HepG2 (cell line): ENCODE measurements around the gene GRM4. TPM values are rescaled to one million over a fixed set of nuclear protein-coding genes. Genes with fewer than 3 reads are reported as not detected.

Source experiments
- ATAC-seq: fragments of 200-7000 bp; cut with Tn5 transposase; 3 replicates; pipeline ENCODE4 v1.9.1; 2020; ENCODE audit warnings: mild to moderate bottlenecking, moderate library complexity
- BruUV-seq: library from RNA; stranded (reverse); fragments of 400-500 nt; replicated peaks from 2 replicates; lab custom pipeline; 2021; lab: Mats Ljungman, UMichigan
- CTCF ChIA-PET: fragments of 300-600 bp; formaldehyde crosslinking; extraction: SDS; loops from one replicate; lab custom pipeline; 2021; ENCODE audit warnings: low total read pairs, inconsistent platforms, low intra/inter-chr PET ratio; lab: Yijun Ruan, JAX
- POLR2A ChIA-PET: fragments of 350-600 bp; sonication (Branson Sonifier 250); formaldehyde crosslinking; loops from one replicate; lab custom pipeline; 2020; ENCODE audit warnings: antibody characterized with exemption, inconsistent platforms; lab: Yijun Ruan, JAX
- DNase-seq: peaks from one replicate; pipeline ENCODE4 v3.0.0-alpha.2; 2015; ENCODE audit warnings: low spot score
- FAIRE-seq: peaks from 3 replicates; lab custom pipeline; 2011; peaks lifted over from hg19 to GRCh38; lab: Jason Lieb, UNC
- H2AFZ ChIP-seq: one replicate; pipeline ENCODE4 v1.6.1; 2011; ENCODE audit warnings: low read length, inconsistent platforms
- H3K27ac ChIP-seq: fragments of 300-600 bp; 3 replicates; pipeline ENCODE4 v1.8.0; 2011; ENCODE audit warnings: mixed run types, mild to moderate bottlenecking, mixed read lengths, low read length, inconsistent platforms; ENCODE audit not compliant: insufficient read depth; ENCODE audit errors: extremely low read length
- H3K27me3 ChIP-seq, 2 experiments: fragments of 200-600 bp in 1 of 2; 2 replicates in 1 of 2; 3 replicates in 1 of 2; pipeline versions ENCODE4 v1.6.0 to v1.8.0; 2011; ENCODE audit warnings: low read length in 2 of 2, mild to moderate bottlenecking in 2 of 2, moderate library complexity in 2 of 2, inconsistent platforms in 1 of 2; ENCODE audit not compliant: insufficient read depth in 2 of 2, control insufficient read depth in 1 of 2
- H3K36me3 ChIP-seq, 2 experiments: fragments of 200-600 bp in 1 of 2; replicated peaks in 1 of 2; 2 replicates in 1 of 2; 3 replicates in 1 of 2; pipeline versions ENCODE4 v1.5.1 to v1.8.0; 2011; ENCODE audit warnings: low read length in 2 of 2, inconsistent platforms in 1 of 2; ENCODE audit not compliant: insufficient read depth in 2 of 2, control insufficient read depth in 1 of 2
- H3K4me1 ChIP-seq: 2 replicates; pipeline ENCODE4 v1.5.1; 2012; ENCODE audit warnings: low read length, inconsistent platforms; ENCODE audit not compliant: insufficient read depth
- H3K4me2 ChIP-seq: 2 replicates; pipeline ENCODE4 v1.6.0; 2011; ENCODE audit warnings: low read depth, low read length, inconsistent platforms
- H3K4me3 ChIP-seq, 3 experiments: fragments of 200-600 bp in 1 of 3; sonication (generic), shearing (Covaris generic) in 1 of 3; replicated peaks in 1 of 3; 2 replicates each; pipeline ENCODE4 v1.5.1; 2011 to 2016; ENCODE audit warnings: low read length in 3 of 3, inconsistent platforms in 2 of 3, low read depth in 2 of 3, mild to moderate bottlenecking in 2 of 3, control low read depth in 1 of 3, mixed read lengths in 1 of 3; ENCODE audit not compliant: insufficient read depth in 1 of 3
- H3K79me2 ChIP-seq: one replicate; pipeline ENCODE4 v1.6.1; 2011; ENCODE audit warnings: low read length, inconsistent platforms; ENCODE audit not compliant: insufficient read depth
- H3K9ac ChIP-seq: 2 replicates; pipeline ENCODE4 v1.6.0; 2011; ENCODE audit warnings: mild to moderate bottlenecking, low read depth, low read length, inconsistent platforms; ENCODE audit not compliant: insufficient read depth
- H3K9me3 ChIP-seq: 2 replicates; pipeline ENCODE4 v1.5.1; 2012; ENCODE audit warnings: mild to moderate bottlenecking, low read length
- H4K20me1 ChIP-seq: 2 replicates; pipeline ENCODE4 v1.6.0; 2011; ENCODE audit warnings: inconsistent platforms, mild to moderate bottlenecking, low read length, moderate library complexity; ENCODE audit not compliant: insufficient read depth
- CAMTA2 ChIP-seq: sonication (generic); formaldehyde crosslinking; IDR thresholded peaks from 2 replicates; pipeline ENCODE4 v1.4.0; 2020; ENCODE audit warnings: mild to moderate bottlenecking, missing genetic modification reagents, borderline replicate concordance
- DBP ChIP-seq: sonication (generic); formaldehyde crosslinking; IDR thresholded peaks from 2 replicates; pipeline ENCODE4 v1.4.0; 2020; ENCODE audit warnings: missing genetic modification reagents; ENCODE audit errors: not compliant biosample characterization
- MNT ChIP-seq: fragments of 450-650 bp; IDR thresholded peaks from 2 replicates; pipeline ENCODE4 v1.6.1; 2016
- PAXIP1 ChIP-seq: sonication (generic); formaldehyde crosslinking; conservative IDR thresholded peaks from 2 replicates; pipeline ENCODE4 v1.4.0; 2020; ENCODE audit warnings: mild to moderate bottlenecking, missing genetic modification reagents, moderate library complexity
- PLRG1 ChIP-seq: fragments of 450-650 bp; conservative IDR thresholded peaks from 2 replicates; pipeline ENCODE4 v1.6.1; 2016
- ZBTB7B ChIP-seq: sonication (generic); formaldehyde crosslinking; IDR thresholded peaks from 2 replicates; pipeline ENCODE4 v1.4.0; 2020; ENCODE audit warnings: missing genetic modification reagents
- ZMAT3 ChIP-seq: sonication (generic); formaldehyde crosslinking; conservative IDR thresholded peaks from 2 replicates; pipeline ENCODE4 v1.7.0; 2021; ENCODE audit warnings: missing genetic modification reagents
- ZNF326 ChIP-seq: sonication (generic); formaldehyde crosslinking; IDR thresholded peaks from 2 replicates; pipeline ENCODE4 v1.4.0; 2020; ENCODE audit warnings: missing genetic modification reagents, borderline replicate concordance
- ZNF597 ChIP-seq: sonication (generic); formaldehyde crosslinking; IDR thresholded peaks from 2 replicates; pipeline ENCODE4 v1.5.0; 2020; ENCODE audit warnings: missing genetic modification reagents
- ZNF75D ChIP-seq: sonication (generic); formaldehyde crosslinking; IDR thresholded peaks from 2 replicates; pipeline ENCODE4 v1.8.1; 2023; ENCODE audit warnings: missing genetic modification reagents, mild to moderate bottlenecking, borderline replicate concordance
- WGBS: methylation state at CpG from one replicate; pipeline ENCODE4 v1.1.6; 2017; ENCODE audit warnings: low lambda C conversion rate; 5-methylcytosine and 5-hydroxymethylcytosine counted together
- in situ Hi-C: cut with HindIII; loops from 2 replicates; pipeline ENCODE4 v1.10.0; 2017; ENCODE audit warnings: low pct_unique_long_range_greater_than_20kb; ENCODE audit not compliant: extremely low pct_ligation_motif_present
- intact Hi-C: fragments of 100-400 bp; cut with micrococcal nuclease; formaldehyde crosslinking; loops from one replicate; pipeline ENCODE4 v1.10.0; 2022; ENCODE audit not compliant: unreplicated experiment
- polyA plus RNA-seq, 8 experiments: library from polyadenylated mRNA; depleted of rRNA in 3 of 8; stranded (reverse) in 7 of 8; unstranded in 1 of 8; fragments of >200 nt; fragmentation: Illumina TruSeq in 4 of 8; extraction: Trizol in 4 of 8; gene quantifications; 2 replicates each; pipeline versions ENCODE4 v1.2.1 to v1.2.3, GENCODE V29; 2011 to 2016; ENCODE audit warnings: low read depth in 4 of 8, missing spikeins in 1 of 8, mixed read lengths in 1 of 8; ENCODE audit not compliant: insufficient read depth in 1 of 8
- total RNA-seq, 5 experiments: library from RNA; depleted of rRNA; stranded (reverse); fragments of >200 nt; fragmentation: Illumina TruSeq; extraction: Trizol; gene quantifications; 2 replicates each; pipeline ENCODE4 v1.2.3, GENCODE V29; 2016; ENCODE audit warnings: low read depth in 1 of 5
- TF ChIP-seq, protein P1 (sequence below): sonication (generic); formaldehyde crosslinking; IDR thresholded peaks from 2 replicates; pipeline ENCODE4 v1.5.1; 2020; ENCODE audit warnings: missing genetic modification reagents, mild to moderate bottlenecking, borderline replicate concordance
- TF ChIP-seq, protein P2 (sequence below): IDR thresholded peaks from 2 replicates; pipeline ENCODE4 v1.6.1; 2018; ENCODE audit warnings: missing genetic modification reagents

The GRM4 gene
- total and polyA plus RNA-seq, 2 of the 13 experiments (the other 11 are each of a cell fraction or from before 2014, with no cell fraction given), result not detected

DNA sequence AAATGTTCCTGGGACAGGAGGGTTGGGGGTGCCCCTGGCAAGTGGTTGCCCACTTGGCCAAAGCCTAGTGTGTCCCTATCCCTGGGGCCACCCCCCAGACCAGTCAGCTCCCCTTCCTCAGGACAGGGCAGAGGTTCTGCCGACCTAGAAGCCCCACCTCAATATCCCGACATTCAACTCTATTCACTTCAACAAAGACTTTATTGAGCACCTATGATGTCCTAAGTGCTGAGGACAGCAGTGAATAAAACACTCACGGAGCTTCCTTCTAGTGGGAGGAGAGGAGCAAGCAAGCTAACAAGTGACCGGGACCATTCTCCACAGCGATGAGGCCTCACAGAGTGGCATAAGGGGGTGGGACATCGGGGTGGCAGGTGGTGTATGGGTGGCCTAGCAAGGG is 52.7 kb downstream of the GRM4 start (continued):
- TF ChIP-seq ZNF597 (CRISPR knock-in tag), result no peak
- TF ChIP-seq, protein P1, sequence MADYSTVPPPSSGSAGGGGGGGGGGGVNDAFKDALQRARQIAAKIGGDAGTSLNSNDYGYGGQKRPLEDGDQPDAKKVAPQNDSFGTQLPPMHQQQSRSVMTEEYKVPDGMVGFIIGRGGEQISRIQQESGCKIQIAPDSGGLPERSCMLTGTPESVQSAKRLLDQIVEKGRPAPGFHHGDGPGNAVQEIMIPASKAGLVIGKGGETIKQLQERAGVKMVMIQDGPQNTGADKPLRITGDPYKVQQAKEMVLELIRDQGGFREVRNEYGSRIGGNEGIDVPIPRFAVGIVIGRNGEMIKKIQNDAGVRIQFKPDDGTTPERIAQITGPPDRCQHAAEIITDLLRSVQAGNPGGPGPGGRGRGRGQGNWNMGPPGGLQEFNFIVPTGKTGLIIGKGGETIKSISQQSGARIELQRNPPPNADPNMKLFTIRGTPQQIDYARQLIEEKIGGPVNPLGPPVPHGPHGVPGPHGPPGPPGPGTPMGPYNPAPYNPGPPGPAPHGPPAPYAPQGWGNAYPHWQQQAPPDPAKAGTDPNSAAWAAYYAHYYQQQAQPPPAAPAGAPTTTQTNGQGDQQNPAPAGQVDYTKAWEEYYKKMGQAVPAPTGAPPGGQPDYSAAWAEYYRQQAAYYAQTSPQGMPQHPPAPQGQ (CRISPR knock-in tag), result no peak

- Histone ChIP-seq H3K36me3 (no peaks in the 10 kb centered on the region), H3K4me3 (no peak overlapping the region), H4K20me1 (no peaks in the 10 kb centered on the region; the same call in 1 of the 2 replicates), H3K27me3 (peaks cover 5 to 53% of the 10 kb centered on the region in 2 experiments; a peak in 3 of 5 replicates), H3K27ac (no peak overlapping the region), H2AFZ (no peak overlapping the region), H3K4me2 (no peak overlapping the region), H3K79me2 (no peaks in the 10 kb centered on the region), H3K9me3 (no peaks in the 10 kb centered on the region), H3K9ac (no peak overlapping the region), H3K4me1 (no peaks in the 10 kb centered on the region)
- FAIRE-seq (no peak), DNase-seq (no peak), ATAC-seq (no peak)
- 21% methylated on average over 8 of the region's 10 CpGs for WGBS
- intact Hi-C loops (no loop called here), in situ Hi-C loops (no loop called here)
- POLR2A ChIA-PET, result no interaction called here
- no TSS peak for BruUV-seq
- CTCF ChIA-PET, result no interaction called here
- TF ChIP-seq, protein P2, sequence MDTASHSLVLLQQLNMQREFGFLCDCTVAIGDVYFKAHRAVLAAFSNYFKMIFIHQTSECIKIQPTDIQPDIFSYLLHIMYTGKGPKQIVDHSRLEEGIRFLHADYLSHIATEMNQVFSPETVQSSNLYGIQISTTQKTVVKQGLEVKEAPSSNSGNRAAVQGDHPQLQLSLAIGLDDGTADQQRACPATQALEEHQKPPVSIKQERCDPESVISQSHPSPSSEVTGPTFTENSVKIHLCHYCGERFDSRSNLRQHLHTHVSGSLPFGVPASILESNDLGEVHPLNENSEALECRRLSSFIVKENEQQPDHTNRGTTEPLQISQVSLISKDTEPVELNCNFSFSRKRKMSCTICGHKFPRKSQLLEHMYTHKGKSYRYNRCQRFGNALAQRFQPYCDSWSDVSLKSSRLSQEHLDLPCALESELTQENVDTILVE (CRISPR knock-in tag), result no peak
- TF ChIP-seq CAMTA2 (CRISPR knock-in tag) (no peak), MNT (no peak), DBP (CRISPR knock-in tag) (no peak), PAXIP1 (CRISPR knock-in tag) (no peak), ZMAT3 (CRISPR knock-in tag) (no peak), ZNF326 (CRISPR knock-in tag) (no peak), ZNF75D (CRISPR knock-in tag) (no peak), ZBTB7B (CRISPR knock-in tag) (no peak), PLRG1 (no peak)
These were observed 53.3 kb downstream of the GRM4 start for GRCh38 chr6:34092631-34093030.
